CD4-positive, CD25-positive, alpha-beta regulatory T cell (primary cell): ENCODE data around the gene LRRC4C. TPM values are rescaled to one million over a fixed set of nuclear protein-coding genes. Genes with fewer than 3 reads are reported as not detected.

Source experiments
- ATAC-seq, 2 donors: fragments of 150-1000 bp; cut with Tn5 transposase; one replicate each; pipeline ENCODE4 v1.10.0; 2021; ENCODE audit warnings: low read depth in 2 of 2, moderate number of reproducible peaks in 2 of 2, moderate library complexity in 1 of 2
- DNase-seq, 3 donors: peaks; one replicate each; pipeline versions ENCODE4 v3.0.0 to v3.0.0-alpha.2; 2012 to 2022; ENCODE audit warnings: mixed read lengths in 1 of 3
- H3K27ac ChIP-seq: one replicate; pipeline ENCODE4 v1.7.0; 2013; ENCODE audit warnings: mild to moderate bottlenecking, low read length; ENCODE audit not compliant: insufficient read depth, poor library complexity, severe bottlenecking
- H3K27me3 ChIP-seq: one replicate; pipeline ENCODE4 v1.7.0; 2013; ENCODE audit warnings: low read length; ENCODE audit not compliant: control insufficient read depth, insufficient read depth
- H3K36me3 ChIP-seq: one replicate; pipeline ENCODE4 v1.7.0; 2013; ENCODE audit warnings: mild to moderate bottlenecking, low read length, moderate library complexity; ENCODE audit not compliant: control insufficient read depth, insufficient read depth
- H3K4me1 ChIP-seq: 2 replicates; pipeline ENCODE4 v1.7.0; 2013; ENCODE audit warnings: mild to moderate bottlenecking, low read length; ENCODE audit not compliant: insufficient read depth, control insufficient read depth, poor library complexity, severe bottlenecking
- H3K4me3 ChIP-seq: one replicate; pipeline ENCODE4 v1.7.0; 2013; ENCODE audit warnings: low read depth, mild to moderate bottlenecking, low read length, moderate library complexity
- H3K9me3 ChIP-seq, 2 experiments: 1 replicate in 1 of 2; 2 replicates in 1 of 2; pipeline ENCODE4 v1.7.0; 2013; ENCODE audit warnings: low read length in 2 of 2, mild to moderate bottlenecking in 1 of 2, moderate library complexity in 1 of 2; ENCODE audit not compliant: control insufficient read depth in 2 of 2
- H3K27ac Mint-ChIP-seq, 3 donors: one replicate each; pipeline ENCODE4 v1.8.0; 2020 to 2022; ENCODE audit warnings: mild to moderate bottlenecking in 3 of 3, mixed read lengths in 3 of 3, moderate library complexity in 2 of 3
- H3K27me3 Mint-ChIP-seq: one replicate; pipeline ENCODE4 v1.8.0; 2022; ENCODE audit warnings: mild to moderate bottlenecking, mixed read lengths
- H3K36me3 Mint-ChIP-seq: one replicate; pipeline ENCODE4 v1.8.0; 2020; ENCODE audit warnings: mixed read lengths
- H3K4me1 Mint-ChIP-seq, 4 donors: one replicate each; pipeline ENCODE4 v1.8.0; 2020 to 2022; ENCODE audit warnings: mixed read lengths in 4 of 4, mild to moderate bottlenecking in 1 of 4
- H3K4me3 Mint-ChIP-seq, 4 donors: one replicate each; pipeline ENCODE4 v1.8.0; 2020 to 2022; ENCODE audit warnings: mild to moderate bottlenecking in 4 of 4, mixed read lengths in 4 of 4, moderate library complexity in 3 of 4
- H3K9me3 Mint-ChIP-seq, 7 donors: one replicate each; pipeline ENCODE4 v1.8.0; 2020 to 2022; ENCODE audit warnings: mixed read lengths in 7 of 7, mild to moderate bottlenecking in 3 of 7, moderate library complexity in 2 of 7
- polyA plus RNA-seq, 4 donors: library from polyadenylated mRNA; unstranded; fragments of 300-500 nt; fragmentation: Illumina TruSeq; gene quantifications; one replicate each; pipeline ENCODE4 v1.2.3, GENCODE V29; 2021
- total RNA-seq: library from RNA; stranded (reverse); gene quantifications from one replicate; pipeline ENCODE4 v1.2.3, GENCODE V29; 2022

The LRRC4C gene
- total and polyA plus RNA-seq, 5 donors from 2014 or later: not detected

DNA sequence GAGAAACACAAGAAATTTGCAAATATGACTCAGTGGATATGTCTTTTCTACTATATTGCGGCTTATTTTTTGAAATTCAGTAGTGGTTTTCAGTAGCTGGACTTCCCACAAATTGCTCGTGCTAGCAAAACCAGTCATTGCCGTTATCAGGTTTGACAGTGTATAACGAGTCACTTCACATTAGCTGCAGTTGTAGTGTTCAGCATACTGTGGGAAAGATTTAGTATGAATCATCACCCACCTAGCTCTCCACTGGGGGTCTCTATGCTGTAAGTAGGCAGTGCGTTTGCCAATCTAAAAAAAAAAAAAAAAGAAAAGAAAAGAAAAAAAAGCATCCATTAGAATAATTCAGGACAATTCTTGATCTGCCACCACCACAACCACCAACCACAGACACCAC lies 1318.9 kb downstream of the LRRC4C start:
- H3K4me3 ChIP-seq: no peak overlapping the region
- H3K27ac ChIP-seq: no peak overlapping the region
- H3K4me1 ChIP-seq: no peaks in the 10 kb centered on the region
- Mint-ChIP-seq H3K9me3 (peaks cover 6 to 27% (median 17%) of the 10 kb centered on the region in 7 donors), H3K4me3 (no peak overlapping the region), H3K27ac (no peak overlapping the region), H3K4me1 (no peaks in the 10 kb centered on the region), H3K27me3 (no peaks in the 10 kb centered on the region), H3K36me3 (no peaks in the 10 kb centered on the region)
- no peaks in the 10 kb centered on the region for H3K36me3 ChIP-seq
- peaks cover 0 to 3% of the 10 kb centered on the region in 2 experiments for H3K9me3 ChIP-seq
- no peak for DNase-seq
- no peaks in the 10 kb centered on the region for H3K27me3 ChIP-seq
- no peak for ATAC-seq

GRCh38 chr11:40139536-40139935 lies 1319.9 kb downstream of the LRRC4C start:
- peaks cover 6 to 27% (median 17%) of the 10 kb centered on the region in 7 donors for H3K9me3 Mint-ChIP-seq
- Histone ChIP-seq H3K4me1 (no peaks in the 10 kb centered on the region), H3K4me3 (no peak overlapping the region), H3K36me3 (no peaks in the 10 kb centered on the region), H3K9me3 (peaks cover 0 to 3% of the 10 kb centered on the region in 2 experiments), H3K27me3 (no peaks in the 10 kb centered on the region), H3K27ac (no peak overlapping the region)
- DNase-seq: no peak
- no peaks in the 10 kb centered on the region for H3K27me3 Mint-ChIP-seq
- H3K4me1 Mint-ChIP-seq: no peaks in the 10 kb centered on the region
- no peak overlapping the region for H3K27ac Mint-ChIP-seq
- no peaks in the 10 kb centered on the region for H3K36me3 Mint-ChIP-seq
- no peak overlapping the region for H3K4me3 Mint-ChIP-seq
- no peak for ATAC-seq

- peaks cover 6 to 28% (median 17%) of the 10 kb centered on the region in 7 donors for H3K9me3 Mint-ChIP-seq
- no peaks in the 10 kb centered on the region for H3K36me3 Mint-ChIP-seq
- Histone ChIP-seq H3K27ac (no peak overlapping the region), H3K4me3 (no peak overlapping the region), H3K36me3 (no peaks in the 10 kb centered on the region), H3K27me3 (no peaks in the 10 kb centered on the region), H3K9me3 (peaks cover 0 to 3% of the 10 kb centered on the region in 2 experiments), H3K4me1 (no peaks in the 10 kb centered on the region)
- no peaks in the 10 kb centered on the region for H3K4me1 Mint-ChIP-seq
- no peak overlapping the region for H3K27ac Mint-ChIP-seq
- DNase-seq (no peak), ATAC-seq (no peak)
- no peaks in the 10 kb centered on the region for H3K27me3 Mint-ChIP-seq
- H3K4me3 Mint-ChIP-seq: no peak overlapping the region
These were observed 1320.4 kb downstream of the LRRC4C start for GRCh38 chr11:40139066-40139465.

- Histone ChIP-seq H3K27ac (no peak overlapping the region), H3K9me3 (peaks cover 0 to 6% of the 10 kb centered on the region in 2 experiments), H3K36me3 (no peaks in the 10 kb centered on the region), H3K4me3 (no peak overlapping the region), H3K27me3 (no peaks in the 10 kb centered on the region), H3K4me1 (no peaks in the 10 kb centered on the region)
- Mint-ChIP-seq H3K4me3 (no peak overlapping the region), H3K36me3 (no peaks in the 10 kb centered on the region), H3K4me1 (no peaks in the 10 kb centered on the region), H3K9me3 (peaks cover 0 to 17% (median 7%) of the 10 kb centered on the region in 7 donors), H3K27me3 (no peaks in the 10 kb centered on the region), H3K27ac (no peak overlapping the region)
- no peak for ATAC-seq
- no peak for DNase-seq
These were observed 1324.5 kb downstream of the LRRC4C start for GRCh38 chr11:40134820-40135570.

- Histone ChIP-seq H3K4me3 (no peak overlapping the region), H3K9me3 (peaks cover 0 to 2% of the 10 kb centered on the region in 2 experiments), H3K27ac (no peak overlapping the region), H3K36me3 (no peaks in the 10 kb centered on the region), H3K27me3 (no peaks in the 10 kb centered on the region), H3K4me1 (no peaks in the 10 kb centered on the region)
- no peak for ATAC-seq
- Mint-ChIP-seq H3K4me1 (no peaks in the 10 kb centered on the region), H3K4me3 (no peak overlapping the region), H3K27me3 (no peaks in the 10 kb centered on the region), H3K27ac (no peak overlapping the region), H3K36me3 (no peaks in the 10 kb centered on the region), H3K9me3 (peaks cover 1 to 19% (median 9%) of the 10 kb centered on the region in 7 donors)
- DNase-seq: no peak
These were observed 1326.0 kb downstream of the LRRC4C start for GRCh38 chr11:40133498-40133897.

- DNase-seq: no peak
- H3K27me3 ChIP-seq: no peaks in the 10 kb centered on the region
- no peak for ATAC-seq
- peaks cover 0 to 2% of the 10 kb centered on the region in 2 experiments for H3K9me3 ChIP-seq
- Mint-ChIP-seq H3K4me3 (no peak overlapping the region), H3K9me3 (peaks cover 3 to 25% (median 9%) of the 10 kb centered on the region in 7 donors), H3K27me3 (no peaks in the 10 kb centered on the region), H3K36me3 (no peaks in the 10 kb centered on the region), H3K27ac (no peak overlapping the region), H3K4me1 (no peaks in the 10 kb centered on the region)
- H3K27ac ChIP-seq: no peak overlapping the region
- no peaks in the 10 kb centered on the region for H3K4me1 ChIP-seq
- no peaks in the 10 kb centered on the region for H3K36me3 ChIP-seq
- no peak overlapping the region for H3K4me3 ChIP-seq
These were observed 1326.5 kb downstream of the LRRC4C start for GRCh38 chr11:40132912-40133311.

- no peaks in the 10 kb centered on the region for H3K27me3 Mint-ChIP-seq
- DNase-seq (no peak), ATAC-seq (no peak)
- Histone ChIP-seq H3K4me1 (no peaks in the 10 kb centered on the region), H3K36me3 (no peaks in the 10 kb centered on the region), H3K27ac (no peak overlapping the region), H3K4me3 (no peak overlapping the region), H3K27me3 (no peaks in the 10 kb centered on the region), H3K9me3 (peaks cover 0 to 2% of the 10 kb centered on the region in 2 experiments)
- no peak overlapping the region for H3K4me3 Mint-ChIP-seq
- no peaks in the 10 kb centered on the region for H3K4me1 Mint-ChIP-seq
- H3K9me3 Mint-ChIP-seq: peaks cover 4 to 21% (median 7%) of the 10 kb centered on the region in 7 donors
- H3K36me3 Mint-ChIP-seq: no peaks in the 10 kb centered on the region
- no peak overlapping the region for H3K27ac Mint-ChIP-seq
These were observed 1329.0 kb downstream of the LRRC4C start for GRCh38 chr11:40130427-40130826.

- H3K27me3 Mint-ChIP-seq: no peaks in the 10 kb centered on the region
- no peaks in the 10 kb centered on the region for H3K27me3 ChIP-seq
- ATAC-seq (no peak), DNase-seq (no peak)
- H3K4me3 ChIP-seq: no peak overlapping the region
- peaks cover 0 to 2% of the 10 kb centered on the region in 2 experiments for H3K9me3 ChIP-seq
- H3K27ac Mint-ChIP-seq: no peak overlapping the region
- peaks cover 4 to 24% (median 6%) of the 10 kb centered on the region in 7 donors for H3K9me3 Mint-ChIP-seq
- H3K4me1 ChIP-seq: no peaks in the 10 kb centered on the region
- H3K27ac ChIP-seq: no peak overlapping the region
- H3K4me3 Mint-ChIP-seq: no peak overlapping the region
- H3K36me3 ChIP-seq: no peaks in the 10 kb centered on the region
- no peaks in the 10 kb centered on the region for H3K36me3 Mint-ChIP-seq
- H3K4me1 Mint-ChIP-seq: no peaks in the 10 kb centered on the region
These were observed 1330.2 kb downstream of the LRRC4C start for GRCh38 chr11:40129266-40129665.
